B cell (primary cell): Measurements from ENCODE around the gene DNAJC7.

Experiments
- CTCF ChIP-seq: fragments of 200-600 bp; IDR thresholded peaks from one replicate; pipeline ENCODE4 v1.8.0; 2022; ENCODE audit warnings: antibody characterized with exemption, mild to moderate bottlenecking
- EZH2 ChIP-seq: IDR thresholded peaks from 2 replicates; pipeline ENCODE4 v1.6.1; 2012; ENCODE audit warnings: borderline replicate concordance, low read depth, mild to moderate bottlenecking, moderate library complexity, low read length; ENCODE audit not compliant: insufficient read depth, poor library complexity, severe bottlenecking

DNA sequence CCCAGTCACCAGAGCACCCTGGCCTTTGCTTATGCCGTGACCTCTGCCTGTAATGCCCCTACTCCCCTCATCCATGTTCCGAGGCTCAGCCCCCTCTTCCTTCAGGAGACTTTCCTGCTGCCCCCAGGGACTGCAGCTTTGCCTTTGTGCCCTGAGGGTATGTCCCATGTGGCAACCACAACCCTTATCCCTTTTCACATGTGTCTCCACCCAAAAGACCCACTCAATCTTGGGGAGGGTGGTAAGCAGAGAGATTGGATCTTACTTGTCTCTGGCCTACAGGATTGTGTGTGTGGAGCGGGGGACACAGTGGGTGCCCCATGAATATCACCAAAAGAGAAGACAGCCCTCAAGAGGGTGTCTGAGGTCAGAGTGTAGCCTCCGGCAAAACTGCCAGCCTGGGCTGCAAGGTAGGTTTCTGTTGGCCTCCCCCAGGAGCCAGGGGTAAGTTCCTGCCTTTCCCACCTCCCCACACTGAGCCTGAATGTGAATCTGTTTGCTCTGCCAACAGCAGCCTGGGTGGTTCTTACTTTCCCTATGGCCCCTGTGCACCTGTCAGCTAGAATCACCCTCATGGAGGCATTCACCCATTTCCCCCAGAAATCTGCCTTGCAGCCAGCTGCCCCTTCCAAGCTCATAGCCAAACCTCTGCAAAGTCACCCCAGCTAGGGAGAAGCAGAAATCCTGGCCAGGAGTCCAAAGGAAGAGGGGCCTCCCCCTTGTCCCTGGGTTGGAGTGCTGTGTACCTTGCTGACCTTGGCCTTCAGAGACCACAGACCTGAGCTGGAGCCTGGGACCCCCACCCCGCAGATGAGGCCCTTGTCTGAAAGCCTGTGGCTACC is 44.6 kb upstream of the DNAJC7 start:
- TF ChIP-seq CTCF: no peak
- TF ChIP-seq EZH2: no peak
